WI38 (cell line): ENCODE data around the gene ZBTB8A.
"Not testable (repeated sequence)": the region's sequence is repeated elsewhere in the genome, so short reads cannot be mapped to it uniquely, and the experiment has no call there.

Experiments
- H3K4me3 ChIP-seq: 2 replicates; pipeline ENCODE4 v1.5.1; 2011; ENCODE audit warnings: low read depth, mild to moderate bottlenecking, control low read depth, low read length
- CTCF ChIP-seq: IDR thresholded peaks from 2 replicates; pipeline ENCODE4 v1.5.1; 2012; ENCODE audit warnings: low read depth, mild to moderate bottlenecking, control low read depth, low read length

Gene ZBTB8A

GRCh38 chr1:32632829-32633228 lies 93.6 kb downstream of the ZBTB8A start:
- TF ChIP-seq CTCF: no peak
- no peak overlapping the region for H3K4me3 ChIP-seq

- no peak overlapping the region for H3K4me3 ChIP-seq
- no peak for TF ChIP-seq CTCF
Observed at GRCh38 chr1:32635508-32636277, 96.5 kb downstream of the ZBTB8A start.

GRCh38 chr1:32636914-32637645 lies 97.9 kb downstream of the ZBTB8A start:
- no peak for TF ChIP-seq CTCF
- H3K4me3 ChIP-seq: no peak overlapping the region

GRCh38 chr1:32639489-32640075 lies 100.4 kb downstream of the ZBTB8A start:
- TF ChIP-seq CTCF: no peak
- H3K4me3 ChIP-seq: no peak overlapping the region

GRCh38 chr1:32642292-32642827 lies 103.1 kb downstream of the ZBTB8A start:
- H3K4me3 ChIP-seq: not testable (repeated sequence)

GRCh38 chr1:32644426-32644825 lies 105.2 kb downstream of the ZBTB8A start:
- TF ChIP-seq CTCF: no peak
- H3K4me3 ChIP-seq: no peak overlapping the region

- H3K4me3 ChIP-seq: no peak overlapping the region
- TF ChIP-seq CTCF: no peak
Observed at GRCh38 chr1:32647308-32648134, 108.3 kb downstream of the ZBTB8A start.
